Measurements from ENCODE around the gene HHIPL1. TPM values are rescaled to one million over a fixed set of nuclear protein-coding genes. Genes with fewer than 3 reads are reported as not detected.

Gene HHIPL1
- total RNA-seq, 1 experiment from 2014 or later: not detected

DNA sequence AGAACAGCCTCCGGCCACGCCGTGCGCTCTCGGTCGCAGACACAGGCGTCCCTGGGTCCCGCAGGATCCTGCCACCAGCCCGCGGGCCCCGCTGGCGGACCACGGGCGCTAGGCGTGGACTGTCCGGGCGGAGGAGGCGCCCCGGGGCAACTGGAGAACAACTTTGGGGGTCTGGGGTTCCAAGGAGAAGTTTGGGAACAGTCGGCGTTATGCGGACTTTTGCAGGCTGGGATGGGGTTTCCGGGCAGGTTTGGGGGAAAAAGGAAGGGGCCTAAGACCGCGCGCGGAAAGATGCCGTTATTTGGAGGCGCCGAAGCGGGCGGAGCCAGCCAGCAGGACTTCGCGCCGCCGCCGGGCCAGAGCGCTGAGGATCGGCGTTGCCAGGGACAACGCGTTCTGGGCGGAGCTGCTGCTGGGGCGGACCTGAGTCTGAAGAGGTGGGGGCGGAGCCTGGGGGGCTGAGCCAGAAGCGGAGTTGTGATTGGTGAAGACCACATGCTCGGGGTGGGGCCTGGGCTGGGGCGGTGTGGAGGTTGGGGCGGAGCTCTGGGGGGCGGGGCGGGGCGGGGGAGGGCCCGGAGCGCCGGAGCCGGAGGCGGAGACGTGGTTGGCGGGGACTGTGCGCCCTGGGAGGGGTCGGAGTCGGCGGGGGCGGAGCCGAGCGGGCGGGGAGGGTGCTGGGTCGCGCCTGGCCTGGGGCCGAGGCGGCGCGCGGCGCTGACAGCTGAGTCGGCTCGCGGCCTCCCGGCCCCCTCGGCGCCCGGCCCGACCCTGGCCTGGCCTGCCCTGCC, 38.9 kb downstream of the HHIPL1 start, which contains the start of gene CYP46A1:
TSS of gene CYP46A1 (plus strand) at position 680 of the 791 bp plus-strand sequence. CDS start 120 bp downstream, outside the sequence.
- H3K4me1 Mint-ChIP-seq (ENCODE audit: low read depth, unreplicated experiment): peaks cover 6% of the 10 kb centered on the region
- peaks cover 41% of the 10 kb centered on the region for H3K27me3 Mint-ChIP-seq (ENCODE audit: unreplicated experiment)
- H3K9me3 Mint-ChIP-seq (ENCODE audit: low read depth, unreplicated experiment): no peaks in the 10 kb centered on the region
- peak within 1 kb of the TSS; percentile 56 for H3K27ac Mint-ChIP-seq (ENCODE audit: unreplicated experiment)
- TF ChIP-seq, protein P1, sequence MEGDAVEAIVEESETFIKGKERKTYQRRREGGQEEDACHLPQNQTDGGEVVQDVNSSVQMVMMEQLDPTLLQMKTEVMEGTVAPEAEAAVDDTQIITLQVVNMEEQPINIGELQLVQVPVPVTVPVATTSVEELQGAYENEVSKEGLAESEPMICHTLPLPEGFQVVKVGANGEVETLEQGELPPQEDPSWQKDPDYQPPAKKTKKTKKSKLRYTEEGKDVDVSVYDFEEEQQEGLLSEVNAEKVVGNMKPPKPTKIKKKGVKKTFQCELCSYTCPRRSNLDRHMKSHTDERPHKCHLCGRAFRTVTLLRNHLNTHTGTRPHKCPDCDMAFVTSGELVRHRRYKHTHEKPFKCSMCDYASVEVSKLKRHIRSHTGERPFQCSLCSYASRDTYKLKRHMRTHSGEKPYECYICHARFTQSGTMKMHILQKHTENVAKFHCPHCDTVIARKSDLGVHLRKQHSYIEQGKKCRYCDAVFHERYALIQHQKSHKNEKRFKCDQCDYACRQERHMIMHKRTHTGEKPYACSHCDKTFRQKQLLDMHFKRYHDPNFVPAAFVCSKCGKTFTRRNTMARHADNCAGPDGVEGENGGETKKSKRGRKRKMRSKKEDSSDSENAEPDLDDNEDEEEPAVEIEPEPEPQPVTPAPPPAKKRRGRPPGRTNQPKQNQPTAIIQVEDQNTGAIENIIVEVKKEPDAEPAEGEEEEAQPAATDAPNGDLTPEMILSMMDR (IDR thresholded peaks at IDR 0.05; ENCODE audit: unreplicated experiment): no peak
- H3K4me3 Mint-ChIP-seq (ENCODE audit: low read depth, unreplicated experiment): peak within 1 kb of the TSS; percentile 76
- DNase-seq: peak; percentile 99
- CTCF ChIA-PET: interaction anchor here (0.6 to 1.4 kb wide), 13 partner anchors 29 to 630 kb away, joined by 3 to 8 read pairs (median 4); no protein-coding TSS in a partner anchor
- H3K36me3 Mint-ChIP-seq (ENCODE audit: insufficient read depth, unreplicated experiment): peaks cover 14% of the 10 kb centered on the region
- intact Hi-C loops (cut with micrococcal nuclease; ENCODE audit: unreplicated experiment): loop anchor here (1.0 kb wide), 1 partner anchor 201 kb away; no protein-coding TSS in a partner anchor
- BruUV-seq (replicated peaks): no TSS peak

DNA sequence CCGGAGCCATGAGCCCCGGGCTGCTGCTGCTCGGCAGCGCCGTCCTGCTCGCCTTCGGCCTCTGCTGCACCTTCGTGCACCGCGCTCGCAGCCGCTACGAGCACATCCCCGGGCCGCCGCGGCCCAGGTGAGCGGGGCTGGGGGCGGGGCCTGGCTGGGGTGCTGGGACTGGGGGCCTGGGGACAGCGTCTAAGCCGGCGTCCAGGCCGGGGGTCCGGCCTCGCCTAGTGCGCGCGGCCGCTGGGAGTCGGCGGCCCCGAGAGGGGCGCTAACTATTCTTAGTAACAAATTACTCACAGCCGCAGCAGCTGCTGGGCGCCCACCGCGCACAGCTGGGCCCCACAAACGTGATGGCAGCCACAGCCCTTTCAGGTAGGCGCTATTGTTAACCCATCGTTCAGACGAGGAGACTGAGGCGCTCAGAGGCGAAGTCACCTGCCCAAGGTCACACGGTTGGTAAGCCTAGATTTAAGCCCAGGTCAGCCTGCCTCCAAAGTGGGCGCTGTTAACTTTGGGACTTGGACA, 39.5 kb downstream of the HHIPL1 start:
- intact Hi-C loops (cut with micrococcal nuclease; ENCODE audit: unreplicated experiment): no loop called here
- Mint-ChIP-seq H3K4me1 (ENCODE audit: low read depth, unreplicated experiment) (peaks cover 6% of the 10 kb centered on the region), H3K27ac (ENCODE audit: unreplicated experiment) (no peak overlapping the region), H3K36me3 (ENCODE audit: insufficient read depth, unreplicated experiment) (peaks cover 14% of the 10 kb centered on the region), H3K9me3 (ENCODE audit: low read depth, unreplicated experiment) (no peaks in the 10 kb centered on the region), H3K27me3 (ENCODE audit: unreplicated experiment) (peaks cover 48% of the 10 kb centered on the region), H3K4me3 (ENCODE audit: low read depth, unreplicated experiment) (peak overlapping the region; percentile 76)
- CTCF ChIA-PET: interaction anchor here (0.6 to 0.9 kb wide), 4 partner anchors 45 to 160 kb away, joined by 3 to 4 read pairs (median 3); no protein-coding TSS in a partner anchor
- TF ChIP-seq, protein P1 (IDR thresholded peaks at IDR 0.05; ENCODE audit: unreplicated experiment): no peak
- no peak for DNase-seq
- BruUV-seq (replicated peaks): no TSS peak

DNA sequence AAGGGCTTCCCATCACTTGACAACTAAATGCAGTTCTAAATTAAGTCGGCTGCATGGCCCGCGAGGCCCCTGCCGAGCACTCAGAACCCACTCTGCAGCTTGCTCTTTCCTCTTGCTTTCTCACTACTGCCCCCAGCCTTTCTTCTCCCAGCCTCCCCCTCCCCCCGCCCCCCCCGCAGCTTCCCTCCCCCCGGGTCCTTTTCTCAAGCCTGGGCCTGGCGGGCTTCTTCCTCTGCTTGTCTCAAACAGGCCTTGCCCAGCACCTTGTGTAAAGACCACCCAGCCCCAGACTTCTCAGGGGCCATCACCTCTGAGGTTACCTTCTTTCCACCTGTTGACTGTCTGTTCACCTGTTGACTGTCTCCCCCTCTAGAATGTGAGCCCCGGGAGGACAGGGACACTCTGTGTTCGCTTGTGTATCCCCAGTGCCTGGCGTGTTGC, 40.2 kb downstream of the HHIPL1 start:
- Mint-ChIP-seq H3K9me3 (ENCODE audit: low read depth, unreplicated experiment) (no peaks in the 10 kb centered on the region), H3K27me3 (ENCODE audit: unreplicated experiment) (peaks cover 55% of the 10 kb centered on the region), H3K4me3 (ENCODE audit: low read depth, unreplicated experiment) (peak overlapping the region; percentile 27), H3K4me1 (ENCODE audit: low read depth, unreplicated experiment) (peaks cover 6% of the 10 kb centered on the region), H3K36me3 (ENCODE audit: insufficient read depth, unreplicated experiment) (peaks cover 14% of the 10 kb centered on the region), H3K27ac (ENCODE audit: unreplicated experiment) (no peak overlapping the region)
- CTCF ChIA-PET: no interaction called here
- DNase-seq: no peak
- no TSS peak for BruUV-seq (replicated peaks)
- TF ChIP-seq, protein P1 (IDR thresholded peaks at IDR 0.05; ENCODE audit: unreplicated experiment): no peak
- intact Hi-C loops (cut with micrococcal nuclease; ENCODE audit: unreplicated experiment): no loop called here

DNA sequence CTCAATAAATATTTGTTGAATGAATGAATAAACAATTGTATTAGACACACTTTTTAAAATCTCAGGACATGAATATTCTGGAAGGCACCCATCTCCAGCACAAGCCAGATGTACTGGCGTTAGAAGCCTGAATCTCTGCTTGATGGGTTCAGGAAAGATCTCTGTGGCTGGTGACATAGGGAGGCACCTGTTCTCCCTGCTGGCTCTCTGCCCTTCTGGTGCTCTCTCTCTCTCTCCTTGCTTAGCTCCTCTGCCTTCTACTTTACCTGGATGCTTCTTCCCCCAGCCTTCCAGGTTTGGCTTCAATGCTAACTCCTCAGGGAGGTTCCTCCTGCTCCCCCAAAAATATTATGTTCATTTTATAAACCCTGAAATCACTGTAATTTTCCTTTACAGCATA, 40.7 kb downstream of the HHIPL1 start:
- peaks cover 59% of the 10 kb centered on the region for H3K27me3 Mint-ChIP-seq (ENCODE audit: unreplicated experiment)
- peak overlapping the region; percentile 27 for H3K4me3 Mint-ChIP-seq (ENCODE audit: low read depth, unreplicated experiment)
- no peak for DNase-seq
- BruUV-seq (replicated peaks): no TSS peak
- no peaks in the 10 kb centered on the region for H3K9me3 Mint-ChIP-seq (ENCODE audit: low read depth, unreplicated experiment)
- no peak overlapping the region for H3K27ac Mint-ChIP-seq (ENCODE audit: unreplicated experiment)
- CTCF ChIA-PET: no interaction called here
- intact Hi-C loops (cut with micrococcal nuclease; ENCODE audit: unreplicated experiment): no loop called here
- TF ChIP-seq, protein P1 (IDR thresholded peaks at IDR 0.05; ENCODE audit: unreplicated experiment): no peak
- peaks cover 14% of the 10 kb centered on the region for H3K36me3 Mint-ChIP-seq (ENCODE audit: insufficient read depth, unreplicated experiment)
- peaks cover 6% of the 10 kb centered on the region for H3K4me1 Mint-ChIP-seq (ENCODE audit: low read depth, unreplicated experiment)
